Smooth muscle cell (in vitro differentiated cells): ENCODE data around the gene MSH6. TPM values are rescaled to one million over a fixed set of nuclear protein-coding genes. Genes with fewer than 3 reads are reported as not detected.
A peak's percentile ranks its signal among the peaks of the same experiment; 100 is the strongest.

Experiments
- DNase-seq: peaks from one replicate; lab custom pipeline; 2025; ENCODE audit not compliant: unreplicated experiment; lab: John Stamatoyannopoulos, UW
- H2AFZ ChIP-seq: fragments of 200-600 bp; sonication (generic); 2 replicates; pipeline ENCODE4 v1.6.0; 2016; ENCODE audit warnings: antibody characterized with exemption, low read depth, mild to moderate bottlenecking
- H3F3A ChIP-seq: fragments of 200-600 bp; sonication (generic); 2 replicates; pipeline ENCODE4 v1.6.0; 2017; ENCODE audit warnings: antibody characterized with exemption, low read depth
- H3K27ac ChIP-seq: fragments of 200-600 bp; sonication (generic); 2 replicates; pipeline ENCODE4 v1.5.1; 2016; ENCODE audit warnings: low read depth, mild to moderate bottlenecking
- H3K27me3 ChIP-seq: fragments of 200-600 bp; sonication (generic); 2 replicates; pipeline ENCODE4 v1.6.1; 2016; ENCODE audit warnings: low read depth, mild to moderate bottlenecking
- H3K36me3 ChIP-seq: fragments of 200-600 bp; sonication (generic); 2 replicates; pipeline ENCODE4 v1.5.1; 2016; ENCODE audit warnings: low read depth
- H3K4me1 ChIP-seq: fragments of 200-600 bp; sonication (generic); 2 replicates; pipeline ENCODE4 v1.5.1; 2016; ENCODE audit warnings: low read depth
- H3K4me2 ChIP-seq: fragments of 200-600 bp; sonication (generic); 2 replicates; pipeline ENCODE4 v1.6.0; 2016; ENCODE audit warnings: mild to moderate bottlenecking
- H3K4me3 ChIP-seq: fragments of 200-600 bp; sonication (generic); 2 replicates; pipeline ENCODE4 v1.5.1; 2016; ENCODE audit warnings: mild to moderate bottlenecking
- H3K79me2 ChIP-seq: fragments of 200-600 bp; sonication (generic); 2 replicates; pipeline ENCODE4 v1.6.0; 2016; ENCODE audit warnings: low read depth, mild to moderate bottlenecking
- H3K9ac ChIP-seq: fragments of 200-600 bp; sonication (generic); 2 replicates; pipeline ENCODE4 v1.6.0; 2016; ENCODE audit warnings: low read depth
- H3K9me3 ChIP-seq: fragments of 200-600 bp; sonication (generic); replicated peaks from 2 replicates; pipeline ENCODE4 v1.5.1; 2016; ENCODE audit warnings: low read depth
- H4K20me1 ChIP-seq: fragments of 200-600 bp; sonication (generic); 2 replicates; pipeline ENCODE4 v1.6.0; 2016; ENCODE audit warnings: low read depth
- CTCF ChIP-seq: fragments of 200-600 bp; sonication (generic); IDR thresholded peaks from 2 replicates; pipeline ENCODE4 v1.5.1; 2017; ENCODE audit warnings: borderline replicate concordance, mild to moderate bottlenecking, antibody characterized with exemption; ENCODE audit not compliant: insufficient read depth, poor library complexity, severe bottlenecking
- WGBS: methylation state at CpG from one replicate; pipeline ENCODE4 v1.1.7; 2016; ENCODE audit warnings: low lambda C conversion rate; 5-methylcytosine and 5-hydroxymethylcytosine counted together
- polyA plus RNA-seq: library from polyadenylated mRNA; unstranded; fragments of >200 nt; fragmentation: Nextera tagmentation; extraction: Ambion mirVana; gene quantifications from 2 replicates; pipeline ENCODE4 v1.2.1, GENCODE V29; 2016
- total RNA-seq: library from RNA; depleted of rRNA; stranded (reverse); fragments of >200 nt; gene quantifications from 2 replicates; pipeline ENCODE4 v1.2.3, GENCODE V29; 2014

Gene MSH6
- 65.2 and 81.3 TPM in 2 replicates for total RNA-seq
- polyA plus RNA-seq, result 45.6 and 48.7 TPM in 2 replicates

DNA sequence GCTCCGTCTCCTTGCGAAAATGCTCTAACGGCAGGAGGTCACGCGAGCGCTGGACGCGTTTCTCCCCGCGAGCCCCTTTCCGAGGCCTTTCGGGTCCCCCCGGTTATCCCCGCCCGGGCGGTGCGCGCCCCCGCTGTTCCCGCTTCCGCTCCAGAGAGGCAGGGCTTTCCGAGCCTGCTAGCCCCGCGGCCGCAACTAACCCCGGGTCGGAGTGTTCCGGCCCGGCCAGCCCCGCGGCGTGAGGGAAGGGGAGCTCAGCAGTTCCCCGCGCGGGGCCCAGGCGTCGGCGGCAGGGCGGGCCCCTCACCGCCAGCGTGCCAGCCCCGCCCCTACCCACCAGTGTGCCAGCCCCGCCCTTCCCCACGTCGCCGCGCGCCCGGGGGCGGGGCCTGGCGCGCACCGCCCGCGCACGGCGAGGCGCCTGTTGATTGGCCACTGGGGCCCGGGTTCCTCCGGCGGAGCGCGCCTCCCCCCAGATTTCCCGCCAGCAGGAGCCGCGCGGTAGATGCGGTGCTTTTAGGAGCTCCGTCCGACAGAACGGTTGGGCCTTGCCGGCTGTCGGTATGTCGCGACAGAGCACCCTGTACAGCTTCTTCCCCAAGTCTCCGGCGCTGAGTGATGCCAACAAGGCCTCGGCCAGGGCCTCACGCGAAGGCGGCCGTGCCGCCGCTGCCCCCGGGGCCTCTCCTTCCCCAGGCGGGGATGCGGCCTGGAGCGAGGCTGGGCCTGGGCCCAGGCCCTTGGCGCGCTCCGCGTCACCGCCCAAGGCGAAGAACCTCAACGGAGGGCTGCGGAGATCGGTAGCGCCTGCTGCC, at the start of gene MSH6:
MSH6 (plus strand) TSS at position 475 of the 815 bp plus-strand sequence; CDS start at position 564, 89 bp downstream.
- Histone ChIP-seq H3K4me3 (peak within 1 kb of the TSS; percentile 69), H3K27me3 (no peaks in the 10 kb centered on the region), H3K9ac (peak within 1 kb of the TSS; percentile 89), H2AFZ (peak within 1 kb of the TSS; percentile 92), H3K9me3 (no peaks in the 10 kb centered on the region), H3K27ac (peak within 1 kb of the TSS; percentile 85), H3K36me3 (no peaks in the 10 kb centered on the region), H3K79me2 (peaks cover 38% of the 10 kb centered on the region), H3K4me2 (peak within 1 kb of the TSS; percentile 96), H3K4me1 (peaks cover 14% of the 10 kb centered on the region), H4K20me1 (peaks cover 41% of the 10 kb centered on the region), H3F3A (peaks cover 20% of the 10 kb centered on the region)
- DNase-seq, result peak; percentile 90
- TF ChIP-seq CTCF, result no peak
- WGBS, result under 1% methylated on average over 66 of the region's 98 CpGs

DNA sequence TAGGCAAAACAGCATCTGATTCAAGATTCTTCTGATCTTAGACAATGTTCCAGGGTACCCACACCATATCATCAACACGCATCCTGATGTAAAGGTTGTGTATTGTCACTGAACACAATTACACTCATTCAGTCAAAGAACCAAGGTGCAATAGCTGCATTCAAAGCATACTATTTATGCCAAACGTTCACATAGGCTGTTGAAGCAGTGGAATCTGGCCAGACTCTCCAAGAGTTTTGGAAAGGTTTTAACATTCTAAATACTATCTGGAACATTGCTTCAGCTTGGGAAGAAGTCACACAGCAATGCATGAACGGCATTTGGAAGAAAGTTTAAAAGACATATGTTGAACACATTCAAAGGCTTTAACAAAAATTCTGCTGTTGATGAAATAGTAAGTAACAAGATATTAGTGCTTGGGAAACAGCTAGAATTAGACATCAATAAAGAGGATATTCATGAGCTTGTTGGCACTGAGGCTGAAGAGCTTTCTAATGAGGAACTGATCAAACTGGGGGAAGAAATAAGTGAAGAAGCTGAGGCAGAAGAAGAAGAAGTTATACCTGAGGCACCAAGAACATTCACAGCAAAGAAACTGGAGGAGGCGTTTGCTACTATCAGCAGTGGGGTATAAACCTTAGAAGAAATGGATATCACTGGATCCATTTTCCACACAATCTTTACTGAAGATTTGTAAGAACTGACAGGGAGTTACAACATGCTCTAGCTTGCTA, 47.6 kb upstream of the MSH6 start:
- Histone ChIP-seq H3K27ac (no peak overlapping the region), H3K27me3 (no peaks in the 10 kb centered on the region), H3K4me1 (no peaks in the 10 kb centered on the region), H3K9ac (no peak overlapping the region), H3K4me2 (no peak overlapping the region), H3K9me3 (no peaks in the 10 kb centered on the region), H3K36me3 (no peaks in the 10 kb centered on the region), H2AFZ (no peak overlapping the region), H3K79me2 (no peaks in the 10 kb centered on the region), H3F3A (no peaks in the 10 kb centered on the region), H3K4me3 (no peak overlapping the region), H4K20me1 (no peaks in the 10 kb centered on the region)
- 83% methylated on average over 4 of the region's 4 CpGs for WGBS
- DNase-seq, result no peak
- no peak for TF ChIP-seq CTCF

DNA sequence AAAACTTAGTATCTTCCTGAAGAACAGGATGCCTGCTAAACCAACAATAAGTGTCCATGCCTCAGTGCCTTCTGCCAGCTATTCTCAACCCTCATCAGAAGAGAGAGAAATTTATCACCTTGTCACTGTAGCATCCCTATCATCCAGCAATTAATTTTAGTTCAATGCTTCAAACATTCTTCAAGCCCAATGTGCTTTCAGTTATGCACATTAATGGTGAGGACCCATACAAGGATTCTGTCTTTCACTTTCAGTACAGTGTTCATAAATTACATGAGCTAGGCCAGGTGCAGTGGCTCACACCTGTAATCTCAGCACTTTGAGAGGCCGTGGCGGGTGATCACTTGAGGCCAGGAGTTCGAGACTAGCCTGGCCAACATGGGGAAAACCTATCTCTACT, 47.0 kb upstream of the MSH6 start:
- WGBS, result 90% methylated on average over 3 of the region's 3 CpGs
- Histone ChIP-seq H3K36me3 (no peaks in the 10 kb centered on the region), H3K79me2 (no peaks in the 10 kb centered on the region), H3K9me3 (no peaks in the 10 kb centered on the region), H3K4me2 (no peak overlapping the region), H3K9ac (no peak overlapping the region), H3K27ac (no peak overlapping the region), H2AFZ (no peak overlapping the region), H4K20me1 (no peaks in the 10 kb centered on the region), H3K27me3 (no peaks in the 10 kb centered on the region), H3K4me1 (no peaks in the 10 kb centered on the region), H3K4me3 (no peak overlapping the region), H3F3A (no peaks in the 10 kb centered on the region)
- DNase-seq, result no peak
- no peak for TF ChIP-seq CTCF
